MCF 10A (cell line): ENCODE results near the gene IGHMBP2. TPM values are rescaled to one million over a fixed set of nuclear protein-coding genes. Genes with fewer than 3 reads are reported as not detected.
A peak's percentile ranks its signal among the peaks of the same experiment; 100 is the strongest.

Experiments
- BruUV-seq: library from RNA; stranded (reverse); fragments of 400-500 nt; replicated peaks from 2 replicates; lab custom pipeline; 2021; lab: Mats Ljungman, UMichigan
- CTCF ChIA-PET: fragments of 300-600 bp; sonication (Branson Sonifier 250); formaldehyde crosslinking; extraction: SDS; loops from one replicate; lab custom pipeline; 2021; ENCODE audit warnings: antibody characterized with exemption, inconsistent platforms; lab: Yijun Ruan, JAX
- POLR2A ChIA-PET: fragments of 300-600, 350-650 bp; sonication (Branson Sonifier 250); formaldehyde crosslinking; extraction: SDS; loops from one replicate; lab custom pipeline; 2020; ENCODE audit warnings: antibody characterized with exemption, inconsistent platforms; lab: Yijun Ruan, JAX
- DNase-seq: peaks from one replicate; pipeline ENCODE4 v3.0.0-alpha.2; 2018; ENCODE audit not compliant: unreplicated experiment
- H3K27ac Mint-ChIP-seq: one replicate; pipeline ENCODE4 v1.8.0; 2022; ENCODE audit warnings: mild to moderate bottlenecking, low read depth, mixed read lengths; ENCODE audit not compliant: unreplicated experiment
- H3K27me3 Mint-ChIP-seq: one replicate; pipeline ENCODE4 v1.8.0; 2022; ENCODE audit warnings: mixed read lengths; ENCODE audit not compliant: insufficient read depth, unreplicated experiment
- H3K36me3 Mint-ChIP-seq: one replicate; pipeline ENCODE4 v1.8.0; 2022; ENCODE audit warnings: mild to moderate bottlenecking, moderate library complexity, mixed read lengths; ENCODE audit not compliant: insufficient read depth, unreplicated experiment
- H3K4me1 Mint-ChIP-seq: one replicate; pipeline ENCODE4 v1.8.0; 2022; ENCODE audit warnings: mixed read lengths; ENCODE audit not compliant: insufficient read depth, unreplicated experiment
- H3K4me3 Mint-ChIP-seq: one replicate; pipeline ENCODE4 v1.8.0; 2022; ENCODE audit warnings: mild to moderate bottlenecking, moderate library complexity, mixed read lengths; ENCODE audit not compliant: unreplicated experiment
- H3K9me3 Mint-ChIP-seq: one replicate; pipeline ENCODE4 v1.8.0; 2022; ENCODE audit warnings: mixed read lengths; ENCODE audit not compliant: unreplicated experiment
- intact Hi-C: fragments of 100-400 bp; cut with micrococcal nuclease; formaldehyde crosslinking; loops from 2 replicates; pipeline ENCODE4 v1.14.1; 2022
- total RNA-seq: library from RNA; stranded (reverse); gene quantifications from 2 replicates; pipeline ENCODE4 v1.2.3, GENCODE V29; 2022
- TF ChIP-seq, protein P1 (sequence below): fragments of 200-600 bp; IDR thresholded peaks from one replicate; pipeline ENCODE4 v1.8.0; 2022; ENCODE audit warnings: antibody characterized with exemption, mild to moderate bottlenecking; ENCODE audit not compliant: unreplicated experiment

The IGHMBP2 gene
- total RNA-seq, 1 experiment from 2014 or later = 19.8 TPM

DNA sequence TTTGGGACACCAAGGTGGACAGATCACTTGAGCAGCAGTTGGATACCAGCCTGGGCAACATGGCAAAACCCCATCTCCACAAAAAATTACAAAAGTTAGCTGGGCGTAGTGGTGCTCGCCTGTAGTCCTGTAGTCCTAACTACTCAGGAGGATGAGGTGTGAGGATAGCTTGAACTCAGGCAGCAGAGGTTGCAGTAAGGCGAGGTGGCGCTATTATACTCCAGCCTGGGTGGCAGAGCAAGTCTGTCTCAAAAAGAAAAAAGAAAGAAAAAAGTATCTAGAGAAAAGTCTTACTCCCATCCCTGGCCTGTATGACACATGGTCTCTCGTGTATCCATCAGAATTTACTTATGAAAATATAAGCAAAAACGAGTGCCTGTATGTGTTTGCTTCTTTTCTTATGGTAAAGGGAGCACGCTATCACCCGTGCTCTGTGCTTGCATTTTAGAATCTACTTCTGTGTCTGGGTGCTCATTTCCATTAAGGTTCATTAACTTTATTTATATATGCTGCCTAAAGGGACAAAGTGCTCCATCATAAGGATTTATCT, 46.6 kb upstream of the IGHMBP2 start:
- DNase-seq = no peak
- POLR2A ChIA-PET = interaction anchor here (0.6 to 1.7 kb wide), 4 partner anchors 11 to 817 kb away, joined by 3 to 5 read pairs (median 3); partner anchors contain the start of gene MRPL21
- Mint-ChIP-seq H3K36me3 (no peaks in the 10 kb centered on the region), H3K4me1 (peaks cover 11% of the 10 kb centered on the region), H3K9me3 (no peaks in the 10 kb centered on the region), H3K4me3 (no peak overlapping the region), H3K27me3 (peaks cover 23% of the 10 kb centered on the region), H3K27ac (peak overlapping the region; percentile 68)
- intact Hi-C loops = no loop called here
- TF ChIP-seq, protein P1, sequence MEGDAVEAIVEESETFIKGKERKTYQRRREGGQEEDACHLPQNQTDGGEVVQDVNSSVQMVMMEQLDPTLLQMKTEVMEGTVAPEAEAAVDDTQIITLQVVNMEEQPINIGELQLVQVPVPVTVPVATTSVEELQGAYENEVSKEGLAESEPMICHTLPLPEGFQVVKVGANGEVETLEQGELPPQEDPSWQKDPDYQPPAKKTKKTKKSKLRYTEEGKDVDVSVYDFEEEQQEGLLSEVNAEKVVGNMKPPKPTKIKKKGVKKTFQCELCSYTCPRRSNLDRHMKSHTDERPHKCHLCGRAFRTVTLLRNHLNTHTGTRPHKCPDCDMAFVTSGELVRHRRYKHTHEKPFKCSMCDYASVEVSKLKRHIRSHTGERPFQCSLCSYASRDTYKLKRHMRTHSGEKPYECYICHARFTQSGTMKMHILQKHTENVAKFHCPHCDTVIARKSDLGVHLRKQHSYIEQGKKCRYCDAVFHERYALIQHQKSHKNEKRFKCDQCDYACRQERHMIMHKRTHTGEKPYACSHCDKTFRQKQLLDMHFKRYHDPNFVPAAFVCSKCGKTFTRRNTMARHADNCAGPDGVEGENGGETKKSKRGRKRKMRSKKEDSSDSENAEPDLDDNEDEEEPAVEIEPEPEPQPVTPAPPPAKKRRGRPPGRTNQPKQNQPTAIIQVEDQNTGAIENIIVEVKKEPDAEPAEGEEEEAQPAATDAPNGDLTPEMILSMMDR = no peak
- no TSS peak for BruUV-seq
- CTCF ChIA-PET = interaction anchor here (0.7 to 1.0 kb wide), 3 partner anchors 14 to 645 kb away, joined by 3 read pairs; no protein-coding TSS in a partner anchor

DNA sequence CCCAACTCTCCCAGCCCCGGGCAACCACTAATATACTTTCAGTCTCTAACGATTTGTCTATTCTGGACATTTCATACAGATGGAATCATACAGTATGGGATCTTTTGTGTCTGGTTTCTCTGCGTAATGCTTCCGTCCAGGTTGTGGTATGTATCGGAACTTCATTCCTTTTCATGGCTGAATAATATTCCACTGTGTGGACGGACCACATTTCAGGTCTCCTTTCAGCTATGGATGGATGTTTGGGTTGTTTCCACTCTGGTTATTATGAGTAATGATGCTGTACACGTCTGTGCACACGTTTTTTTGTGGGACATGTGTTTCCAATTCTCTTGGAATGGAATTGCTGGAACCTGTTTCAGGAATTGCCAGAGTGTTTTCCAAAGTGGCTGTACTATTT, 44.6 kb upstream of the IGHMBP2 start:
- H3K4me3 Mint-ChIP-seq = no peak overlapping the region
- POLR2A ChIA-PET = no interaction called here
- TF ChIP-seq, protein P1 = no peak
- intact Hi-C loops = no loop called here
- peaks cover 3% of the 10 kb centered on the region for H3K27me3 Mint-ChIP-seq
- no peaks in the 10 kb centered on the region for H3K9me3 Mint-ChIP-seq
- CTCF ChIA-PET = no interaction called here
- H3K27ac Mint-ChIP-seq = no peak overlapping the region
- DNase-seq = no peak
- H3K4me1 Mint-ChIP-seq = peaks cover 11% of the 10 kb centered on the region
- no TSS peak for BruUV-seq
- no peaks in the 10 kb centered on the region for H3K36me3 Mint-ChIP-seq

DNA sequence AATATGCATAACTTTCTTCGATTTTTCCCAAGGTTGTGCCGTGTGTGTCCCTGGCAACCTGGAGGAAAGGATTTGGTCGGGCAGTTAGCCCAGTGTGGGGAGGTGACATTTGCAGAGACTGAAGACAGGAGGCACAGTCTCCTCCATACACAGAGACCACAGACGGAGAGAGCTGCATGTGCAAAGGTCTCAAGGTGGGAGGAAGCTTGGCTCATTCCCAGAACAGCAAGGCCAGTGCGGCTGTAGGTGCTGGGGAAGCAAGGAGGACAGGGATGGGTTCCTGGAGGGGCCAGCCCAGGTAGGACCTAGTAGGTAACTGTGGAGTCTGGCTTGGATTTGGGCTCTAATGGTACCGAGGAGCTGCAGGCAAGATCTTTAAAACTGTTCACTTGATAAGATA, 41.3 kb upstream of the IGHMBP2 start:
- Mint-ChIP-seq H3K9me3 (no peaks in the 10 kb centered on the region), H3K36me3 (no peaks in the 10 kb centered on the region), H3K27ac (no peak overlapping the region), H3K27me3 (no peaks in the 10 kb centered on the region), H3K4me3 (no peak overlapping the region), H3K4me1 (peaks cover 5% of the 10 kb centered on the region)
- ChIA-PET POLR2A (no interaction called here), CTCF (no interaction called here)
- intact Hi-C loops = no loop called here
- TF ChIP-seq, protein P1 = no peak
- no TSS peak for BruUV-seq
- DNase-seq = no peak

DNA sequence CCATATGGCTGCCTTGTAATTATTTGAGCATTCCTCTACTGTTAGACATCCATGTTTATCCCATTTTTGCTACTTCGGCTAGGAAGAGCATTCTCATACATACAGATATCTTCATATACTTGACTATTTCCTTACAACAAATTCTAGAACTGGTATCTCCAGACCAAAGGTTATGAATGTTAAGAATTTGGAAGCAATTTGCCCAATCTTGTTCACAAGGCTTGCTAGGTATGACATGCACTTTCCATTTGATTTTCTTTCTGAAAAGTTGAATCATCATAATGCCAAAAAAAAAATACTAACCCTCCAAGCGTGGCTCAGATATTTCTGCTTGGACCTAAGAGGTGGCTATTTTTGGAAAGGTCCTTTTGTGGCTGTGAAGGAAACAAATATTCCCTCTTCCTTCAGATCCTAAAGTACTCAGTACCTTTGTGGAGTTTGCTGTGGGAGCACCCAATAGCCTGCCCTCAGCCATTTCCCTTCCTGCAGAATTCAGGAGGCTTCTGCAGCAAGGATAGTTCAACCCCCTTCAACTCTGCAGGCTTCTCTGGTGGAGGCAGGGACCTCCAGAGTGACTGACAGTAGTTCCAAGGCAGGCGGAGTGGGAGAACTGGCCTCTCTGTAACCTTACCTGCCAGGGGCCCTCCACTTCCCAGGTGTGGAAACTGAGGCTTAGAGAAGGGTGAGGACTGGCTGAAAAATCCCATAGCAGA, 40.0 kb upstream of the IGHMBP2 start:
- H3K27ac Mint-ChIP-seq = no peak overlapping the region
- no TSS peak for BruUV-seq
- H3K27me3 Mint-ChIP-seq = peaks cover 10% of the 10 kb centered on the region
- intact Hi-C loops = no loop called here
- no peak for DNase-seq
- ChIA-PET POLR2A (no interaction called here), CTCF (no interaction called here)
- no peaks in the 10 kb centered on the region for H3K9me3 Mint-ChIP-seq
- no peaks in the 10 kb centered on the region for H3K36me3 Mint-ChIP-seq
- TF ChIP-seq, protein P1 = no peak
- H3K4me3 Mint-ChIP-seq = no peak overlapping the region
- H3K4me1 Mint-ChIP-seq = no peaks in the 10 kb centered on the region
